Activated T-helper 1 cell treated with anti-CD3 and anti-CD28 coated beads, Interleukin-12 subunit alpha, Interleukin-12 subunit beta, Interleukin-2, Interleukin-4 antibody, amounts not matched to agents 30 ng/mL and 10 ng/mL and 1 ng/mL, durations not matched to agents 14 hours and 24 hours and 36 hours (primary cell): ENCODE results near the gene UBE3C. TPM values are rescaled to one million over a fixed set of nuclear protein-coding genes. Genes with fewer than 3 reads are reported as not detected.

Experiments
- DNase-seq: peaks from one replicate; pipeline ENCODE4 v3.0.0; 2021; ENCODE audit warnings: low spot score
- H3K27ac Mint-ChIP-seq: one replicate; pipeline ENCODE4 v1.8.0; 2021; ENCODE audit warnings: mild to moderate bottlenecking, mixed read lengths
- H3K27me3 Mint-ChIP-seq: one replicate; pipeline ENCODE4 v1.8.0; 2022; ENCODE audit warnings: mild to moderate bottlenecking, moderate library complexity, mixed read lengths; ENCODE audit not compliant: insufficient read depth
- H3K36me3 Mint-ChIP-seq: one replicate; pipeline ENCODE4 v1.8.0; 2021; ENCODE audit warnings: low read depth, mixed read lengths
- H3K4me1 Mint-ChIP-seq: one replicate; pipeline ENCODE4 v1.8.0; 2021; ENCODE audit warnings: low read depth, mixed read lengths
- H3K4me3 Mint-ChIP-seq: one replicate; pipeline ENCODE4 v1.8.0; 2021; ENCODE audit warnings: mild to moderate bottlenecking, moderate library complexity, mixed read lengths
- H3K9me3 Mint-ChIP-seq: one replicate; pipeline ENCODE4 v1.8.0; 2021; ENCODE audit warnings: mixed read lengths
- intact Hi-C: fragments of 100-400 bp; cut with micrococcal nuclease; formaldehyde crosslinking; loops from one replicate; pipeline ENCODE4 v1.15.1; 2024
- total RNA-seq: library from RNA; stranded (reverse); gene quantifications from 2 replicates; pipeline ENCODE4 v1.2.3, GENCODE V29; 2022

The UBE3C gene
- total RNA-seq, 1 donor from 2014 or later = 91.5 TPM

DNA sequence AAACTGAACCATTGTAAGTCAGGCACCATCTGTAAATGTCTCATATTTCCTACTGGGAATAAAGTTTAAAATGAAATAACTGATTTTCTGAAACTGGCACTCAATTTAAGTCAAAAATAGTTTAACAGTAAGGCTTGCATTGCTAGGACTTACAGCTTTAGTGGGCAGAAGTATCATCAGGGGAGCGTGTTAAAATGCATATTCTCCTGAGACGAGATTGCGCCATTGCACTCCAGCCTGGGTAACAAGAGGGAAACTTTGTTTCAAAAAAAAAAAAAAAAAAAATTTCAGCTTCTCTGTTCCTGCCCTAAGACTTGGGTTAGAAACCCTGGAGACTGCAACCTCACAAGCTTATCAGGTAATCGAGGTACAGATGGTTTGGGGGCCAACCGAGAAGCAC lies 65.4 kb downstream of the UBE3C start:
- Mint-ChIP-seq H3K9me3 (no peaks in the 10 kb centered on the region), H3K27me3 (no peaks in the 10 kb centered on the region), H3K36me3 (peaks cover 33% of the 10 kb centered on the region), H3K27ac (no peak overlapping the region), H3K4me3 (no peak overlapping the region), H3K4me1 (no peaks in the 10 kb centered on the region)
- DNase-seq = no peak
- intact Hi-C loops = no loop called here

DNA sequence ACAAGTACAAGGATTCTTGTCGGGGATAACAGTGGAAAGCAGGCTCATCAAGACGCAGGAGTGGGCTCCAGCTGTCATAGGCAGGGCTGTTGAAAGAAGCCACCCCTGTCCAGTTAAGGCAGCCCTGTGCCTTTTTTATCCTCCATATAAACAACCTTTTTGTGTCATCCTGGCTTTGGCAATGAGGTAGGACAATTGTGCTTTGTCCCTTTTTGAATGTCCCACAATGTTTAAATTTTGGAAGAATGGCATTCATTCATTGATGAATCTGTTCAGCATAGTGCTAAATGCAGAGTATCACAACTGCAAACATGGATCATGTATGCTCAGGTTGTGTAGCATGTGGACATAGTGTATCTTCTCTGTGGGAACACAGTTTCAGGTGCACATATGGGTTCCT lies 66.7 kb downstream of the UBE3C start:
- Mint-ChIP-seq H3K4me3 (no peak overlapping the region), H3K36me3 (peaks cover 30% of the 10 kb centered on the region), H3K4me1 (no peaks in the 10 kb centered on the region), H3K9me3 (no peaks in the 10 kb centered on the region), H3K27me3 (no peaks in the 10 kb centered on the region), H3K27ac (no peak overlapping the region)
- intact Hi-C loops = no loop called here
- no peak for DNase-seq

DNA sequence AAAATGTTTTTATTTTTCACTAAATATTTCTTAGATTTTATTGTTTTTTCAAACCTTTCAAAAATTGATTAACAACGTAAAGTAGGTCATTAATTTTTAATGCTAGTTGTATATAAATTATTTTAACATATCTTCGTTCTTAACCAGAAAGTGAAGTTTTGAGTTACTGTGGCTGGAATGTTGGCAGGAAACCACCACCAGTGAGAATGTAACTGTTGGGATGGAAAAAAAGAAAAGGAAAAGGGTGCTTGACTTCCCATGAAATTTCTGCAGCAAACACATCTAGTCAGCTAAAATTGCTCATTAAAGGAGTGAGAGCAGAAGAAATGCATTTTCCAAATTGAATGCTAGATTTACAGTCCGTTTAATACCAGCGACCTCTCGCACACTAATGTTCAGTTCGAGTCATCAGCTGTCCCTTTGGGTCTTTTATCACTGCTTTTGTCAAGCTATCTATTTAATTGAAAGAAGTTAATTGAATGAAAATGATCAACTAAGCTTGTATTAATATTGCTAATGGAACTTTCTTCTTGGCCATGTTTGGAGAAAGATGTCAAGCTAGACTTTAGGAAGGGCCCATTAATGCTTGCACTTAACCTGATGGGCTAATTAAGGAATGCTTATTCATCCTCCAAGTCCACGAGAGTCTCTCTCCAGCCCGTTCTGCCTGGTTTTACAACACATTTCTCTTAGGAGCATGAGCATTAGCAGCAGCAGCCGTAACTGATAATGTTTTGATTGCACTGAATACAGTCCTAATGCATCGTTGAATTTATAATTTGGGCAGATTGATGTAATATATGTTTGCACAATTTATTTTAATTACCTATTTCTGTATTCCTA lies 70.1 kb downstream of the UBE3C start:
- Mint-ChIP-seq H3K27ac (no peak overlapping the region), H3K4me3 (no peak overlapping the region), H3K9me3 (no peaks in the 10 kb centered on the region), H3K27me3 (no peaks in the 10 kb centered on the region), H3K36me3 (peaks cover 34% of the 10 kb centered on the region), H3K4me1 (no peaks in the 10 kb centered on the region)
- intact Hi-C loops = no loop called here
- DNase-seq = no peak

DNA sequence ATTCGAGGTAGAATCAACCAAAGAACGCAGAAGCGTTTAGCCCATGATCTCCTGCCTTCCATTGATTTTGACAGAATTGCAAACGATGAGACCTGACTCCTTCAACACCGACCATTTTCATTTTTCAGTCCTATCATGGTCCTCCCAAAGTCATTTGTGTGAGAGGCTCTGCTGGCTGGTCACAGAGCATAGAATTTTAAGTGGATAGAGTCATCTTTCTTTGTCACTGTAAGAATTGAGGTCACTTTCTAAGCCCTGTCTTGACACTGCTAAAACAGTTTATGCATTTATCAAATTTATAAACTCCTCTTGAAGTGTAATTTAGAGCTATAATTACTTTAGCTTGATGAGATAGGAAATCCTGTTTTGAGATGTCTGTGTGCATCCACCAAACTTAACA lies 72.0 kb downstream of the UBE3C start:
- H3K9me3 Mint-ChIP-seq = no peaks in the 10 kb centered on the region
- no peaks in the 10 kb centered on the region for H3K4me1 Mint-ChIP-seq
- H3K36me3 Mint-ChIP-seq = peaks cover 31% of the 10 kb centered on the region
- no peak for DNase-seq
- H3K4me3 Mint-ChIP-seq = no peak overlapping the region
- H3K27me3 Mint-ChIP-seq = no peaks in the 10 kb centered on the region
- intact Hi-C loops = no loop called here
- no peak overlapping the region for H3K27ac Mint-ChIP-seq

DNA sequence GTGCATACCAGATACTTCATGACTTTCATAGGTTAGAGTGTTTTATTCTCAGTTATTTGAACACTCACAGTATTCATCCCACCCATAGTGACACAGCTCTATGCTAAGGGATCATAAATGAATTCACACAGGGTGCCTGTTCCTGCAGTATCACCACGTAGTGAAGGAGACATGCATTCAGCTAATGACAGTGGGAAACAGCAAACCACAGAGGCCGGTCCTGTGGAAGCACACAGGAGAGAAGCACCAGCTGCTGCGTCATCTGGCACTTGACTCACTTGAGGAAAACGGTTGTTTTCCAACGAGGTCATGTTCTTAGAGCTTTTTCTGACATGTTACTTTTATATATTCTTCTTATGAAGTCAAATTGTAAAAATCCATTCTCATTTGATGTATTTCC lies 73.0 kb downstream of the UBE3C start:
- DNase-seq = no peak
- Mint-ChIP-seq H3K4me3 (no peak overlapping the region), H3K36me3 (peaks cover 28% of the 10 kb centered on the region), H3K27me3 (no peaks in the 10 kb centered on the region), H3K27ac (no peak overlapping the region), H3K4me1 (no peaks in the 10 kb centered on the region), H3K9me3 (no peaks in the 10 kb centered on the region)
- intact Hi-C loops = no loop called here

DNA sequence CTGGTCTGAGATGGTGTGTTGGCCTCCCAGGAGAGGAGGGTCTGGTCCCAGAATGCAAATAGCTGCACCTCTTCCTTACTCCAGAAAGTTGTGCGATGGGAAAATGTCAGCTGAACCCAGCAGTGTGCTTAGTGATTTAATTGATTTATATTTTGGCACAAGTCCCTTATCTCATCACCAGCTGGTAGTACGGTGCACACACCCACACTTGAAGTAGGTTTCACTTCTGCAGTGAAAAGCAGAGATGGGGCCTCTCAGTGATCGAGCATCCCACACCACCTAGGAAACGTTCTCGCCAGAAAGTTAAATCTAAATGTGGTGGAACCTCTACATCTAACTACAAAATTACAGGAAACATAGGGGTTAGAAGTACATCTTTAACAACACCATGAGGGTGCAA lies 80.4 kb downstream of the UBE3C start:
- Mint-ChIP-seq H3K27me3 (no peaks in the 10 kb centered on the region), H3K9me3 (no peaks in the 10 kb centered on the region), H3K27ac (no peak overlapping the region), H3K36me3 (peaks cover 35% of the 10 kb centered on the region), H3K4me1 (no peaks in the 10 kb centered on the region), H3K4me3 (no peak overlapping the region)
- no peak for DNase-seq
- intact Hi-C loops = no loop called here

DNA sequence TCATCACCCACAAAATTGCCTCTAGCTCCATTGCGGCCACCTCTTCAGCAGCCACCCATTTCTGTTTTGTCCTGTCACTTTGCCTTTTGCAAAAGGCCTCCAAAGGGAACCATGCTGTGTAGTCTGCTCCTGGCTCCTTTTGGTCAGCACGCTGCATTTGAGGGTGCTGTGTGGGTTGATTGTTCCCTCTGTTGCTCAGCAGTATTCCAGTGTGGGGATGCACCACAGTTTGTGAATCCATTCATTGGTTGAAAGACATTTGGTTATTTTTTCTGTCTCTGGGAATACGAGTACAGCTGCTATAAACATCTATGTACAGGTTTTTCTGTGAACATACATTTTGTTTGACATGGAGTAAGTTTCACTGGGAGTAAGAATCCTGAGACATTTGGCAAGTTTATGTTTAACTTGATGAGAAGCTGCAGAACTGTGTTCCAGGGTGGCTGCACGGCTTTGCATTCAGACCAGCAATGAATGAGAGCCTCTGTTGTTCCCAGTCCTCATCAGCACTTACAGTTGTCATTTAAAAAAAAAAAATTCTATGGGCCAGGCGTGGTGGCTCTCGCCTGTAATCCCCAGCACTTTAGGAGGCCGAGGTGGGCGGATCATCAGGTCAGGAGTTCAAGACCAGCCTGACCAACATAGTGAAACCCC lies 82.3 kb downstream of the UBE3C start:
- Mint-ChIP-seq H3K27me3 (no peaks in the 10 kb centered on the region), H3K4me1 (no peaks in the 10 kb centered on the region), H3K4me3 (no peak overlapping the region), H3K9me3 (no peaks in the 10 kb centered on the region), H3K36me3 (peaks cover 38% of the 10 kb centered on the region), H3K27ac (no peak overlapping the region)
- intact Hi-C loops = no loop called here
- DNase-seq = no peak

DNA sequence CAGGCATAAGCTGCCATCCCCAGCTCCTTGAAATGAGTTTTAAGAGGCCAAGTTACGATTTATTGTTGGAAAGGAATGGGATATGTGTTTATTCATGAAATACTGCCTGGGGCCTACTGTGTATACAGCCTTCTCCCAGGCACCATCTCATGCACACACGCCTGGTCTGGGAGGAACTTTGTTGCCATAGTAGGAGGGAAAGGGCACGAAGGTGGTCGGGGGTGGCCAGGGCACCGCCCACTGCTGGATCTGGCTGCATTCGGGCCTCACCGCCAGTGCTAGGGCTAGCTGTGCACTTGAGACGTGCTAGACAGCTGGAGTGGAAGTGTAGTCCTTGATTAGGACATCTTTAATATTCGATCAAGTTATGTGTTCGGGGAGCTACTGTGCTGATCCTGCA lies 84.0 kb downstream of the UBE3C start:
- DNase-seq = no peak
- Mint-ChIP-seq H3K9me3 (no peaks in the 10 kb centered on the region), H3K27me3 (no peaks in the 10 kb centered on the region), H3K36me3 (peaks cover 40% of the 10 kb centered on the region), H3K4me3 (no peak overlapping the region), H3K27ac (no peak overlapping the region), H3K4me1 (no peaks in the 10 kb centered on the region)
- intact Hi-C loops = no loop called here

DNA sequence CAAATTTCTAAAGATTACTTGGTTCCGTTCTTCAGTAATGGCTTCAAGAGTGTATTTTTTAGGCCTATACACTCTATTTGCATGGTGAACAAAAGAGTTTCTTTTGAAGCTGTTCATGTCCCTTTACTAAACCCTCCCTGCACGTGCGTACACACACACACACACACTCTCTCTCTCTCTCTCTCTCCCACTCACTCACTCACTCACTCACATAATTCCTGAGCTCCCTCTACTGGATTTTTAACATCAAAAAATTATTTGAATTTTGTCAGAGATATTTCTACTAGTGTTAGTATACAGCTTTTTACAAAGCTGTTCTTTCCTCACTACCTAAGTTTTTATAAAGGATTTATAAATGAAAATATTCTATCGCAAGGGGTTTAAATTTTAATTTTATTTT lies 85.9 kb downstream of the UBE3C start:
- Mint-ChIP-seq H3K9me3 (no peaks in the 10 kb centered on the region), H3K4me1 (no peaks in the 10 kb centered on the region), H3K27ac (no peak overlapping the region), H3K36me3 (peaks cover 33% of the 10 kb centered on the region), H3K4me3 (no peak overlapping the region), H3K27me3 (no peaks in the 10 kb centered on the region)
- intact Hi-C loops = no loop called here
- no peak for DNase-seq

DNA sequence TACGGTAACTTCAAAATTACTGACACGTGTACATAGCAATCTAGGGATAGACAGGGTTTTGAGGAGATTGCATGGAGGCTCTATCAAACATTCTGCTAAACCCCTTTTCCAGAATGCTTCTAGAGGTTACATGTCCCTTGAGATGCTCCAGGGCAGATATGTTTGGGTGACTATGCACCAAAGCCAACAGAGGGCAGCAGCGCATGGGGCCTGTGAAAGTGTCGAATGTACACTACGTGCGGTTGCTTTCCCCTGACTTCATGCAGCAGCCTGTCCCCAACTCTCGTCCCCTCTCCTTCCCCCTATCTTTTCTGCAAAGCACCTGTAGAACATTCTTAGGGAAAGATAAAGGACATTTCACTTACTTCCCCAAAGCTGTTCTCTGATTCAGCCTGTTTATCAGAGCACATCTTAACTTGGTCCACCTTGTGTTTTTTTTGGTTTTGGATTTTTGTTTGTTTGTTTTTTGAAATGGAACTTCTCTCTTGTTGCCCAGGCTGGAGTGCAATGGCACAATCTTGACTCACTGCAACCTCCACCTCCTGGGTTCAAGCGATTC lies 90.2 kb downstream of the UBE3C start:
- peaks cover under 1% of the 10 kb centered on the region for H3K4me1 Mint-ChIP-seq
- intact Hi-C loops = no loop called here
- no peak overlapping the region for H3K4me3 Mint-ChIP-seq
- H3K27ac Mint-ChIP-seq = peak overlapping the region; percentile 18
- peaks cover 33% of the 10 kb centered on the region for H3K36me3 Mint-ChIP-seq
- H3K9me3 Mint-ChIP-seq = no peaks in the 10 kb centered on the region
- no peaks in the 10 kb centered on the region for H3K27me3 Mint-ChIP-seq
- peak; percentile 7 for DNase-seq

DNA sequence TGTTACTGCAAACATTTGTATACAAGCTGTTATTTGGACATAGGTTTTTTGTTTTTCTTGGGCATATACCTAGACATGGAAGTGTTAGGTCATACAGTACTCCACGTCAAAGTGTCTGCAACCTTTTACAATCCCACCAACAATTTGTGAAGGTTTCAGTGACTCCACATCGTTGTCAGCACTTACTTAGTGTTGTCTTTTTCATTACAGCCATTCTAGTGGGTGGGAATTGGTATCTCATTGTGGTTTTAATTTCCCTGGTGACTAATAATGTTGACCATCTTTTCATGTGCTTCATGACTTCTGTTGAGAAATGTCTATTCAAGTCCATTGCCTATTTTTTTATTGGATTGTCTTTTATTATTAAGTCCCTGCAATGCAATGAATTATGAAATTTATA lies 95.0 kb downstream of the UBE3C start:
- Mint-ChIP-seq H3K27me3 (no peaks in the 10 kb centered on the region), H3K36me3 (peaks cover 41% of the 10 kb centered on the region), H3K4me1 (peaks cover 9% of the 10 kb centered on the region), H3K9me3 (no peaks in the 10 kb centered on the region), H3K27ac (no peak overlapping the region), H3K4me3 (no peak overlapping the region)
- DNase-seq = no peak
- intact Hi-C loops = no loop called here

DNA sequence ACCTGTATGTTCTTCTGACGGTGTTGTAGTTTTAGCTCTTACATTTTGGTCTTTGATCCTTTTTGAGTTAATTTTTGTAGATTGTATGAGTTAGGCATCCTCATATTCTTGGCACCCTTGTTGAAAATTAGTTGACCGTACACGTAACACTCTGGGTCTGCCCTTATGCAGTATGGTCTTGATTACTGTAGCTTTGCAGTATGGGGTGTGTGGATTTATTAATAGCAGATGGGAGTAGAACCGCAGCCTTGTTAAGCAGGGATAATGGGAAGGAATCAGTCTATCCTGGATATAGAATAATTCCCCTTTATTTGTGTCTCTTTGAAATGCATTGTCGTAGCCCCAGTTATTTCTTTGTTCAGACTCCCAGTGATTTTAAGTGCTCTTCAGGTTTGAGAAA lies 95.5 kb downstream of the UBE3C start:
- Mint-ChIP-seq H3K9me3 (no peaks in the 10 kb centered on the region), H3K4me3 (no peak overlapping the region), H3K36me3 (peaks cover 41% of the 10 kb centered on the region), H3K27me3 (no peaks in the 10 kb centered on the region), H3K4me1 (peaks cover 10% of the 10 kb centered on the region), H3K27ac (no peak overlapping the region)
- DNase-seq = no peak
- intact Hi-C loops = no loop called here
